Measurements from ENCODE around the gene PAK6.

Gene PAK6

GRCh38 chr15:40290918-40291574 lies 52.2 kb downstream of the PAK6 start:
- TF ChIP-seq CTCF (IDR thresholded peaks at IDR 0.05; ENCODE audit: unreplicated experiment in 3 of 3) = no peak
- Mint-ChIP-seq H3K4me1 (peaks cover 18% of the 10 kb centered on the region), H3K4me3 (peak overlapping the region in 2 of 3 experiments; percentile 44 to 68), H3K27me3 (ENCODE audit: low read depth) (peaks cover 70% of the 10 kb centered on the region), H3K36me3 (ENCODE audit: low read depth) (no peaks in the 10 kb centered on the region), H3K9me3 (no peaks in the 10 kb centered on the region), H3K27ac (no peak overlapping the region)

GRCh38 chr15:40292246-40292645 lies 53.4 kb downstream of the PAK6 start:
- H3K36me3 Mint-ChIP-seq (ENCODE audit: low read depth) = no peaks in the 10 kb centered on the region
- H3K9me3 Mint-ChIP-seq = no peaks in the 10 kb centered on the region
- H3K4me3 Mint-ChIP-seq = no peak overlapping the region
- H3K27me3 Mint-ChIP-seq (ENCODE audit: low read depth) = peaks cover 72% of the 10 kb centered on the region
- H3K27ac Mint-ChIP-seq = no peak overlapping the region
- peaks cover 18% of the 10 kb centered on the region for H3K4me1 Mint-ChIP-seq
- TF ChIP-seq CTCF (IDR thresholded peaks at IDR 0.05; ENCODE audit: unreplicated experiment in 3 of 3) = no peak

- H3K4me3 Mint-ChIP-seq = no peak overlapping the region
- H3K4me1 Mint-ChIP-seq = peaks cover 18% of the 10 kb centered on the region
- H3K27me3 Mint-ChIP-seq (ENCODE audit: low read depth) = peaks cover 70% of the 10 kb centered on the region
- no peak overlapping the region for H3K27ac Mint-ChIP-seq
- H3K36me3 Mint-ChIP-seq (ENCODE audit: low read depth) = no peaks in the 10 kb centered on the region
- TF ChIP-seq CTCF (IDR thresholded peaks at IDR 0.05; ENCODE audit: unreplicated experiment in 3 of 3) = no peak
- no peaks in the 10 kb centered on the region for H3K9me3 Mint-ChIP-seq
Measured at GRCh38 chr15:40293006-40293405, 54.1 kb downstream of the PAK6 start.

GRCh38 chr15:40293905-40294895 lies 55.3 kb downstream of the PAK6 start:
- H3K36me3 Mint-ChIP-seq (ENCODE audit: low read depth) = peaks cover 2% of the 10 kb centered on the region
- no peak overlapping the region for H3K27ac Mint-ChIP-seq
- H3K4me3 Mint-ChIP-seq = no peak overlapping the region
- H3K9me3 Mint-ChIP-seq = peaks cover 3% of the 10 kb centered on the region
- H3K27me3 Mint-ChIP-seq (ENCODE audit: low read depth) = peaks cover 61% of the 10 kb centered on the region
- peaks cover 16% of the 10 kb centered on the region for H3K4me1 Mint-ChIP-seq
- no peak for TF ChIP-seq CTCF (IDR thresholded peaks at IDR 0.05; ENCODE audit: unreplicated experiment in 3 of 3)

GRCh38 chr15:40295297-40295696 lies 56.4 kb downstream of the PAK6 start:
- Mint-ChIP-seq H3K36me3 (ENCODE audit: low read depth) (peaks cover 7% of the 10 kb centered on the region), H3K27me3 (ENCODE audit: low read depth) (peaks cover 50% of the 10 kb centered on the region), H3K4me1 (peaks cover 5% of the 10 kb centered on the region), H3K9me3 (peaks cover 8% of the 10 kb centered on the region), H3K27ac (no peak overlapping the region), H3K4me3 (no peak overlapping the region)
- no peak for TF ChIP-seq CTCF (IDR thresholded peaks at IDR 0.05; ENCODE audit: unreplicated experiment in 3 of 3)

Data from nephron (organoid).